Ramos (cell line): Measurements from ENCODE around the gene TCEAL6.
"Not testable (repeated sequence)": the region's sequence is repeated elsewhere in the genome, so short reads cannot be mapped to it uniquely, and the experiment has no call there.

Source experiments
- in situ Hi-C: fragments of 300-500 bp; cut with MboI; formaldehyde crosslinking; loops from one replicate; pipeline ENCODE4 v1.14.3; 2022; ENCODE audit warnings: low sequenced_read_pairs; ENCODE audit not compliant: unreplicated experiment

Gene TCEAL6

GRCh38 chrX:102142274-102142673, at the start of gene TCEAL6:
Gene TCEAL6, minus strand, starts transcription at chrX:102142481.
- in situ Hi-C loops, result not testable (repeated sequence)

DNA sequence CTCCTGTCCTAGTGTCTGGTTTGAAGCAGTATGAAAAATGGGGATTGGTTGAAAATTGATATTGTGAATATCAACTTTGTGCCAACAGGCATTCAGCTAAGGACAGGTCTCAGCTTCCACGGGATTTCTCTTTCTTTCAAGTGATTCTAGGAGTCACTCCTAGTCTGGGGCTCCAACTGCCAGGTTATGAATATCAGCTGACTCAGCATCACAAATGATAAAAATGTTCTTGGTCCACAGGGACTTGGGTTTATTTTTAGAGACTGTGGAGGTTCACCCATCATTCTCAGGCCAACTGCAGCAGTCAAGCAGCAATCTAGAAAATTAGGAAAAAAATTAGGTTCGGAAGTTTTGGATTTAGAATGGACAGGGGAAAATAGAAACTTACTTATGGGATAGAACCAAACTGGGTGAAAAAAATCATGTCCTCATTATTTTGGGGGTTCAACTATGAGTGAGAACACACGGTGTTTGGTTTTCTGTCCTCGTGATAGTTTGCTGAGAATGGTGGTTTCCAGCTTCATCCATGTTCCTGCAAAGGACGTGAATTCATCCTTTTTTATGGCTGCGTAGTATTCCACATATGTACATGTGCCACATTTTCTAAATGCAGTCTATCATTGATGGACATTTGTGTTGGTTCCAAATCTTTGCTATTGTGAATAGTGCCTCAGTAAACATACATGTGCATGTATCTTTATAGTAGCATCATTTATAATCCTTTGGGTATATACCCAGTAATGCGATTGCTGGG, 43.9 kb upstream of the TCEAL6 start:
- in situ Hi-C loops, result no loop called here

DNA sequence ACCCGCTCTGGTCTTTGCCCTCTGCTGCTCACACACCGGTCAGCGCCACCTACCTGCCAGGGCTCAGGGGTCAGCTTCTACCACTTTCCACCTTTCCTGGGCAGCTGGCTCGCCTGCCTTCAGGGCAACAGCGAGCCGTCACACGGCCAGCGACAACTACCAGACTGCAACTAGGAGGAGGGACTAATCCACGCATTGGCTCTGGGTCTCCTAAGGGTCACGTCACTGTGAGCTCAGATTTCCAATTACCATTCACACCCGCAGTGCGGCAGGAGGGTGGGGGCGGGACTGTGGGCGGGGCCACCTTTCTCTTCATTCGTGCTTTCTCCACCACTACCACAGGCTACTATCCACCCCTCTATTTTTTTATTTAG, 13.5 kb upstream of the TCEAL6 start, which contains the start of gene BEX5:
BEX5 (minus strand) TSS at position 172 of the 374 bp plus-strand sequence. CDS start 1,712 bp downstream, outside the sequence.
- in situ Hi-C loops, result no loop called here

- in situ Hi-C loops, result no loop called here
Observed at GRCh38 chrX:102154900-102155805, 12.9 kb upstream of the TCEAL6 start.

- in situ Hi-C loops, result no loop called here
Observed at GRCh38 chrX:102154218-102154860, 12.1 kb upstream of the TCEAL6 start.

GRCh38 chrX:102141631-102142030, 650 bp downstream of the TCEAL6 start:
- in situ Hi-C loops, result not testable (repeated sequence)

- in situ Hi-C loops, result not testable (repeated sequence)
Observed at GRCh38 chrX:102140876-102141275, 1.4 kb downstream of the TCEAL6 start.

GRCh38 chrX:102138064-102138463, 4.2 kb downstream of the TCEAL6 start:
- in situ Hi-C loops, result no loop called here

- in situ Hi-C loops, result no loop called here
Observed at GRCh38 chrX:102129473-102129872, 12.8 kb downstream of the TCEAL6 start.

GRCh38 chrX:102126863-102127262, 15.4 kb downstream of the TCEAL6 start:
- in situ Hi-C loops, result no loop called here

- in situ Hi-C loops, result not testable (repeated sequence)
Observed at GRCh38 chrX:102126080-102126818, 16.0 kb downstream of the TCEAL6 start.

- in situ Hi-C loops, result not testable (repeated sequence)
Observed at GRCh38 chrX:102125436-102125835, 16.8 kb downstream of the TCEAL6 start, which contains the start of gene TCEAL2. Gene TCEAL2, plus strand, starts transcription at chrX:102125679. Its CDS starts 1,152 bp downstream, at chrX:102126831.

GRCh38 chrX:102125014-102125413, 17.3 kb downstream of the TCEAL6 start:
- in situ Hi-C loops, result not testable (repeated sequence)

- in situ Hi-C loops, result no loop called here
Observed at GRCh38 chrX:102115748-102116147, 26.5 kb downstream of the TCEAL6 start.

- in situ Hi-C loops, result no loop called here
Observed at GRCh38 chrX:102113367-102113766, 28.9 kb downstream of the TCEAL6 start.
